Naive thymus-derived CD4-positive, alpha-beta T cell (primary cell): Measurements from ENCODE around the gene PLA2G2F. TPM values are rescaled to one million over a fixed set of nuclear protein-coding genes. Genes with fewer than 3 reads are reported as not detected.
A peak's percentile ranks its signal among the peaks of the same experiment; 100 is the strongest.

ENCODE experiments used
- ATAC-seq: fragments of 150-1000 bp; cut with Tn5 transposase; 2 replicates; pipeline ENCODE4 v1.10.0; 2021; ENCODE audit warnings: mild to moderate bottlenecking, moderate library complexity
- CTCF ChIA-PET: fragments of 350-600 bp; sonication (Branson Sonifier 250); formaldehyde crosslinking; loops from one replicate; lab custom pipeline; 2021; ENCODE audit warnings: antibody characterized with exemption; lab: Charles Lee
- POLR2A ChIA-PET: fragments of 350-600 bp; sonication (Branson Sonifier 250); formaldehyde crosslinking; loops from one replicate; lab custom pipeline; 2021; ENCODE audit warnings: antibody characterized with exemption, inconsistent platforms; lab: Charles Lee
- DNase-seq, 9 donors: peaks; one replicate each; pipeline versions ENCODE4 v3.0.0 to v3.0.0-alpha.2; 2020 to 2022; ENCODE audit warnings: mixed read lengths in 1 of 9
- H3K27ac ChIP-seq: one replicate; pipeline ENCODE4 v1.7.0; 2013; ENCODE audit warnings: mild to moderate bottlenecking, low read depth, low read length, moderate library complexity
- H3K27me3 ChIP-seq, 2 donors: one replicate each; pipeline ENCODE4 v1.7.0; 2013; ENCODE audit warnings: low read length in 2 of 2, mild to moderate bottlenecking in 2 of 2, moderate library complexity in 2 of 2; ENCODE audit not compliant: control insufficient read depth in 2 of 2, insufficient read depth in 2 of 2
- H3K36me3 ChIP-seq, 3 experiments: 1 replicate in 2 of 3; 2 replicates in 1 of 3; pipeline ENCODE4 v1.7.0; 2013; ENCODE audit warnings: low read length in 3 of 3, mild to moderate bottlenecking in 3 of 3, moderate library complexity in 1 of 3; ENCODE audit not compliant: insufficient read depth in 3 of 3, control insufficient read depth in 2 of 3
- H3K4me1 ChIP-seq, 2 donors: one replicate each; pipeline ENCODE4 v1.7.0; 2013; ENCODE audit warnings: low read length in 2 of 2, mild to moderate bottlenecking in 2 of 2, moderate library complexity in 1 of 2; ENCODE audit not compliant: control insufficient read depth in 2 of 2, insufficient read depth in 2 of 2
- H3K4me3 ChIP-seq: 2 replicates; pipeline ENCODE4 v1.7.0; 2013; ENCODE audit warnings: mild to moderate bottlenecking, low read length
- H3K9me3 ChIP-seq, 3 experiments: 1 replicate in 2 of 3; 2 replicates in 1 of 3; pipeline ENCODE4 v1.7.0; 2013; ENCODE audit warnings: low read length in 3 of 3; ENCODE audit not compliant: control insufficient read depth in 2 of 3
- H3K27ac Mint-ChIP-seq, 9 donors: one replicate each; pipeline ENCODE4 v1.8.0; 2020 to 2022; ENCODE audit warnings: mixed read lengths in 9 of 9, mild to moderate bottlenecking in 8 of 9, moderate library complexity in 5 of 9, inconsistent platforms in 2 of 9
- H3K27me3 Mint-ChIP-seq, 5 donors: one replicate each; pipeline ENCODE4 v1.8.0; 2021 to 2022; ENCODE audit warnings: mixed read lengths in 5 of 5, mild to moderate bottlenecking in 1 of 5
- H3K36me3 Mint-ChIP-seq, 5 donors: one replicate each; pipeline ENCODE4 v1.8.0; 2020 to 2022; ENCODE audit warnings: mixed read lengths in 5 of 5, mild to moderate bottlenecking in 3 of 5, inconsistent platforms in 1 of 5
- H3K4me1 Mint-ChIP-seq, 7 donors: one replicate each; pipeline ENCODE4 v1.8.0; 2020 to 2022; ENCODE audit warnings: mixed read lengths in 7 of 7, mild to moderate bottlenecking in 3 of 7, inconsistent platforms in 1 of 7
- H3K4me3 Mint-ChIP-seq, 10 donors: one replicate each; pipeline ENCODE4 v1.8.0; 2020 to 2022; ENCODE audit warnings: mild to moderate bottlenecking in 10 of 10, mixed read lengths in 10 of 10, moderate library complexity in 6 of 10, inconsistent platforms in 2 of 10
- H3K9me3 Mint-ChIP-seq, 11 donors: one replicate each; pipeline ENCODE4 v1.8.0; 2020 to 2022; ENCODE audit warnings: mixed read lengths in 11 of 11, mild to moderate bottlenecking in 4 of 11, inconsistent platforms in 1 of 11, moderate library complexity in 1 of 11
- intact Hi-C, 2 donors: fragments of 100-400 bp; cut with micrococcal nuclease; formaldehyde crosslinking; loops; one replicate each; pipeline ENCODE4 v1.15.1; 2023
- polyA plus RNA-seq, 2 donors: library from polyadenylated mRNA; unstranded; fragments of 300-500 nt; fragmentation: Illumina TruSeq; gene quantifications; one replicate each; pipeline ENCODE4 v1.2.3, GENCODE V29; 2021
- total RNA-seq, 6 experiments: library from RNA in 5 of 6; stranded (reverse) in 5 of 6; gene quantifications; 1 replicate in 5 of 6; 2 replicates in 1 of 6; pipeline ENCODE4 v1.2.3 and lab custom pipeline; 2021 to 2026

PLA2G2F gene
- total and polyA plus RNA-seq, 7 experiments from 2014 or later: not detected

DNA sequence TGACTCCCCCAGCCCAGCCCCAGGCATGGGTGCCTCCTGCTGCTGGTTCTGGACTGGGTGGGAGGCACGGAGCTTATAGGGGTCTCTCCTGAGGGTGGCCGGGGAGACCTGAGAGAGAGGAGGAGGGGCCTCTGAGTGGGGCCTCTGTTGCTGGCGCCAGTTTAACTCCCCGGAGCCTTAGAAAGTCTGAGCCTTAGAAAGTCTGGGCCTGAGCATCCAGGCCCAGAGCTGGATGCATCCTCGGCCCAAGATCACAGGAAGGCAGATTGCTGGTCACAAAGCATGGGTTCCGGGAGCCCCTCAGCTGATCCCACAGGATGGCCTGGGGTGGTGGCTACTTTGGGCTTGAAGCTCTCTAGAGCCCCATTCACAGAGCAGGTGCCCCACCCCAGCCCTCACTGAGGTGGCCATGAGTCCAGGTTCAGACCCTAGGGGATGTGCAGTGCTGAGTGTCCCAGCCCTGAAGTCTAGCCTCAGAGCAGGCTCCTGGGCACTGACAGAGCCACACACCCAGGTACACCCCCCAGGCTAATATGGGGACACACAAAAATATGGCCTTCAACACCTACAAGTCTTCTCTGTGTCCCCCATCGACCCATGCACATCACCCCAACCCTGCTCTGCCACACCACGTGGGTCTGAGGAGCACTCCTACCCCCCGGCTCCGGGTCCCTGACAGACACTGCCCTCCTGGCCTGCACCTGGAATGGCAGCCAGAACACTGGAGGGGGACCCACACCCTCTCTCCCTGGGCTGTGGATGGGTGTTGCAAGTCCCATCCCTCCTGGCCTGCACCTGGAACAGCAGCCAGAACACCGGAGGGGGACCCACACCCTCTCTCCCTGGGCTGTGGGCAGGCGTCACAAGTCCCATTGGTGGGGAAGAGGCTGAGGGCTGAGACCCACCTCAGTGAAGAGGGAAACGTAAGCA lies 9.7 kb downstream of the PLA2G2F start:
- no peak overlapping the region for H3K4me3 ChIP-seq
- no peak for DNase-seq
- Mint-ChIP-seq H3K4me1 (peaks cover 0 to 9% (median 2%) of the 10 kb centered on the region in 7 donors), H3K27me3 (peaks cover 0 to 2% (median 0%) of the 10 kb centered on the region in 5 donors), H3K9me3 (no peaks in the 10 kb centered on the region), H3K36me3 (no peaks in the 10 kb centered on the region), H3K4me3 (peak overlapping the region in 1 of 10 donors; percentile 25), H3K27ac (no peak overlapping the region)
- intact Hi-C loops: no loop called here
- CTCF ChIA-PET: interaction anchor here (0.6 kb wide), 1 partner anchor 230 kb away, joined by 3 read pairs; no protein-coding TSS in a partner anchor
- no peak for ATAC-seq
- H3K36me3 ChIP-seq: no peaks in the 10 kb centered on the region
- POLR2A ChIA-PET: no interaction called here
- no peaks in the 10 kb centered on the region for H3K27me3 ChIP-seq
- no peak overlapping the region for H3K27ac ChIP-seq
- H3K9me3 ChIP-seq: no peaks in the 10 kb centered on the region
- H3K4me1 ChIP-seq: peaks cover 0 to 5% of the 10 kb centered on the region in 2 donors

DNA sequence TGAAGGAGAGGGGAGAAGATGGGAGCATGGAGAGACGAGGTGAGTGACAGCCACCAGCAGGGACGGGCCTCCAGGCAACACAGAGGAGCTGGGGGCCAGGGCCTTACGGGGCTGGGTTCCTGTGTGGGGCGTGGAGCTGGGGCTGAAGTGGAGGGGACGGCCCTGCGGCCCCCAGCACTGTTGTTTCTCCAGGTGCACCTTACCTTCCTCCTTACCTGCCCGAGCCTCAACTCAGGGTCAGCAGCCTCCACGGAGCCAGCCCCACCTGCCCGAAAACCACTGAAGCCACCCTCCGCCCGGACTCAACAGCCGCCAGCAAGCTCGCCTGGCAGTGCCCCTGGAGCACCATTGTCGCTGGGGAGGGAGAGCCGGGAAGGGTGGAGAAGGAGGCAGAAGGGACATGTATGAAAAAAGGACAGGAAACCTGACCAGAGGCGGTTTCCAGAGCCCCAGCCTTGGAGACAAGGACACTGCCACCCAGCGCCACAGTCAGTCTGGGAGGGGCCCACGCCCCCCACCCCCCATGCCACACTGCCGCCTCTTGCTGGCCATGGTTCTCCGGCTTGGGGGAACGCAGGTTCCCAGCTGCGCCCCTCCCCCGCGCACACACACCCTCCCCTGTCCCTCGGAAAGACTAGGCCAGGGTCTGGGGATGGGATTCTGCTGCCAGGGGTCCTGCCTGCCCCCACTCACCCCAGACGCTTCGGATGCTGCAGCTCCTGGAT lies 10.6 kb downstream of the PLA2G2F start:
- Histone ChIP-seq H3K27me3 (no peaks in the 10 kb centered on the region), H3K4me3 (no peak overlapping the region), H3K27ac (no peak overlapping the region), H3K4me1 (peaks cover 2 to 11% of the 10 kb centered on the region in 2 donors), H3K9me3 (no peaks in the 10 kb centered on the region), H3K36me3 (no peaks in the 10 kb centered on the region)
- Mint-ChIP-seq H3K27ac (no peak overlapping the region), H3K4me3 (peak overlapping the region in 1 of 10 donors; percentile 25), H3K9me3 (no peaks in the 10 kb centered on the region), H3K4me1 (peaks cover 4 to 18% (median 9%) of the 10 kb centered on the region in 7 donors), H3K27me3 (no peaks in the 10 kb centered on the region), H3K36me3 (peaks cover 0 to 2% (median 0%) of the 10 kb centered on the region in 5 donors)
- intact Hi-C loops: no loop called here
- ChIA-PET CTCF (interaction anchor here (0.6 to 4.5 kb wide), 2 partner anchors 75 to 232 kb away, joined by 3 to 65 read pairs; no protein-coding TSS in a partner anchor), POLR2A (no interaction called here)
- ATAC-seq (no peak), DNase-seq (no peak)

DNA sequence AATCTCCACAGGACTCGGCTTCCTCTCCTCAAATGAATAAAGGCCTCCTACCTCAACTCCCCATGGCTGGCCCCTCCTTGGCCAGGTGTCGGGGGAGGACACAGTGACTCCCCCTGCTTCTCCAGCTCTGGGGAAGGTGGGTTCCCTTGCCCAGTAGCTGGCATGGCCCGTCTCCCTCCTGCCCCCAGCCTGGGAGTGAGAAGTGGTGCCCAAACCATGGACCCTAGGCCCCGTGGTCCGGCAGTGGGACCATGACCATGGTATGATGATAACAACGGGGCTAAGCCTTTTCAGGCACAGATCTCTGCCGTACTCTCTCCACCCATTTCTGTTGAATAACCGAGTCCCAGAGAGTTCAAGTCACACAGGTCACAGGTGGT lies 11.2 kb downstream of the PLA2G2F start:
- Mint-ChIP-seq H3K9me3 (no peaks in the 10 kb centered on the region), H3K27me3 (no peaks in the 10 kb centered on the region), H3K4me3 (no peak overlapping the region), H3K27ac (no peak overlapping the region), H3K36me3 (peaks cover 0 to 3% (median 0%) of the 10 kb centered on the region in 5 donors), H3K4me1 (peaks cover 6 to 20% (median 12%) of the 10 kb centered on the region in 7 donors)
- H3K4me1 ChIP-seq: peaks cover 5 to 11% of the 10 kb centered on the region in 2 donors
- DNase-seq: no peak
- ChIA-PET POLR2A (no interaction called here), CTCF (interaction anchor here (0.6 to 4.5 kb wide), 2 partner anchors 75 to 232 kb away, joined by 3 to 65 read pairs; no protein-coding TSS in a partner anchor)
- H3K36me3 ChIP-seq: no peaks in the 10 kb centered on the region
- H3K9me3 ChIP-seq: no peaks in the 10 kb centered on the region
- ATAC-seq: no peak
- no peaks in the 10 kb centered on the region for H3K27me3 ChIP-seq
- intact Hi-C loops: no loop called here
- no peak overlapping the region for H3K4me3 ChIP-seq
- no peak overlapping the region for H3K27ac ChIP-seq

DNA sequence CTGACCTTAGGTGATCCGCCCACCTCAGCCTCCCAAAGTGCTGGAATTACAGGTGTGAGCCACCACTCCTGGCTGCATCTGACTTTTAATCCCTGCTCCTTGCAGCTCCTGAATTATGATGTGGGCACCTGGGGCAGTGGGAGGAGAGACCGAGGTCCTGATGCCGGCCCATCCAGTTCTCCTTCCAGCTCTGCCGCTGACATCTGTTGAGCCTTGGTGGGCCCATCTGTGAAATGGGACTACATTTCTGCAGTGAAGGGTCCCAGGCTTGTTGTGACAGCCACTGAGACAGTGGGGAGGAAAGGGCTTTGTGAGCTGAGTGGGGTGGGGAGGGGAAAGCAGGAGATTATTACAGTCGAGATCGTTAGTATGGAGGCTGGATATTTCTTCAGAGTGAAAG lies 11.8 kb downstream of the PLA2G2F start:
- H3K36me3 Mint-ChIP-seq: peaks cover 0 to 3% (median 0%) of the 10 kb centered on the region in 5 donors
- H3K9me3 Mint-ChIP-seq: no peaks in the 10 kb centered on the region
- no peak overlapping the region for H3K27ac Mint-ChIP-seq
- Histone ChIP-seq H3K27me3 (no peaks in the 10 kb centered on the region), H3K9me3 (no peaks in the 10 kb centered on the region), H3K36me3 (no peaks in the 10 kb centered on the region), H3K27ac (no peak overlapping the region), H3K4me1 (peaks cover 5 to 11% of the 10 kb centered on the region in 2 donors), H3K4me3 (no peak overlapping the region)
- peak overlapping the region in 4 of 10 donors; percentile 5 to 84 (median 35) for H3K4me3 Mint-ChIP-seq
- ATAC-seq (no peak), DNase-seq (no peak)
- intact Hi-C loops: no loop called here
- no peaks in the 10 kb centered on the region for H3K27me3 Mint-ChIP-seq
- H3K4me1 Mint-ChIP-seq: peaks cover 6 to 20% (median 12%) of the 10 kb centered on the region in 7 donors
- POLR2A ChIA-PET: interaction anchor here (0.6 kb wide), 1 partner anchor 644 kb away, joined by 3 read pairs; no protein-coding TSS in a partner anchor
- CTCF ChIA-PET: interaction anchor here (4.5 kb wide), 1 partner anchor 233 kb away, joined by 65 read pairs; no protein-coding TSS in a partner anchor

DNA sequence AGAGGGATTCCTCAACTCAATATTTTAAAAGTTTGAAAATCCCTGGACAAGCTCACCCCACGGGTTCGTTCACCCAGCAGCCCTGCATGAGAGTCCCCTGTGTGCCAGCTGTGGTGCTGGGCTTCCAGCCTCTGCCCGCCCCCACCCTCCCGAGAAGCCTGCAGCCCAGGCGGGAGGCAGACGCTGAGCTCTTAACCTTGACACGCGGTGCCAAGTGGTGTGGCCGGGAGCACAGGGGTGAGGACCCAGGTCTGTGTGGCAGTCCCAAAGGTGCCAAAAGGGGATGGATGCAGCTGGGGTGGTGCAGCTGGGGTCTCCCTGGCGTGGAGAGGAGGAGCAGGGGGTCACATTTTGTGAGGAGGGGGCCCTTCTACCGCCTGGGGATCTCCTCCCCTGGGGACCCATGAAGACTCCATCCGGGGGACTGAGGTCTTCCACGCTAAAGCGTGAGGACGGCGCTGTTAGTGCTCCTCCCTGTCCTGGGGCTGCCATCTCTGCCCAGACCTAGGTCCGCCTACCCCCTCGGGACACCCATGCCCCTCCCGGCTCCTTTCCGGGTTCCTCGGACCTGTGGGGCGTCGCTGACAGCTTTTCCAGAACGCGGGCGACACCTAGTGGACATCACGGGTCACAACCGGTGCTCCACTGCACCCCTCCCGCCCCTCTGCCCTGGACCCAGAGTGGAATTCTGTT lies 12.9 kb downstream of the PLA2G2F start:
- Mint-ChIP-seq H3K27me3 (no peaks in the 10 kb centered on the region), H3K4me1 (peaks cover 6 to 20% (median 12%) of the 10 kb centered on the region in 7 donors), H3K4me3 (peak overlapping the region; percentile 74 to 90 (median 82)), H3K9me3 (no peaks in the 10 kb centered on the region), H3K27ac (peak overlapping the region in 3 of 9 donors; percentile 25 to 61 (median 60)), H3K36me3 (peaks cover 0 to 3% (median 0%) of the 10 kb centered on the region in 5 donors)
- DNase-seq (peak; percentile 47 to 79 (median 71)), ATAC-seq (peak; percentile 93)
- ChIA-PET CTCF (interaction anchor here (0.6 to 4.5 kb wide), 13 partner anchors 9 to 490 kb away, joined by 3 to 65 read pairs (median 3); partner anchors contain the start of gene OTUD3), POLR2A (interaction anchor here (0.5 kb wide), 1 partner anchor 100 kb away, joined by 4 read pairs; no protein-coding TSS in a partner anchor)
- intact Hi-C loops: loop anchor here (1.0 to 2.0 kb wide), 8 partner anchors 33 to 491 kb away; partner anchors contain the start of gene OTUD3 (in 2 of the 2)
- Histone ChIP-seq H3K36me3 (no peaks in the 10 kb centered on the region), H3K9me3 (no peaks in the 10 kb centered on the region), H3K27me3 (no peaks in the 10 kb centered on the region), H3K4me3 (peak overlapping the region; percentile 71), H3K27ac (no peak overlapping the region), H3K4me1 (peaks cover 5 to 11% of the 10 kb centered on the region in 2 donors)
